Hypothalamus (tissue), 51 donors: ENCODE data around the gene SMURF1.
"Not testable (repeated sequence)": the region's sequence is repeated elsewhere in the genome, so short reads cannot be mapped to it uniquely, and the experiment has no call there.

Source experiments
- DNase-seq, 51 donors: peaks; one replicate each; lab custom pipeline; 2025; lab: John Stamatoyannopoulos, UW

The SMURF1 gene

DNA sequence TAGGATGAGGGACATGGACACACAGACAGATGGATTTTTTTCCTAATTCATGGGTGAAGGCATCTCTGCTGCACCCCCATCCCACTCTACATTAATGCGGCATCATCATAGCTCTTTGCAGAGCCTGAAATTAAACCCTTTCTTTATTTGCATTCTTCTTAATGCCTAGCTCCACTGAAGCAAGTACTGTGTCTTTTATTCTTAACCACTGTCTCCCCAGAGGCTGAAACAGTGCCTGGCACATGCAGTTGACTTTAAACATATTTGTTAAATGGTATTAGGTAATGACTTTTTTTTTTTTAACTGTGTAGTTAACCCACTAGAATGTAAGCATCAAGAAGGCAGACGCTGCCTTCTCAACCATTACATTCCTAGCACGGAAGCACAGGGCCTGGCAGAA, 73.5 kb downstream of the SMURF1 start:
- DNase-seq: no peak

DNA sequence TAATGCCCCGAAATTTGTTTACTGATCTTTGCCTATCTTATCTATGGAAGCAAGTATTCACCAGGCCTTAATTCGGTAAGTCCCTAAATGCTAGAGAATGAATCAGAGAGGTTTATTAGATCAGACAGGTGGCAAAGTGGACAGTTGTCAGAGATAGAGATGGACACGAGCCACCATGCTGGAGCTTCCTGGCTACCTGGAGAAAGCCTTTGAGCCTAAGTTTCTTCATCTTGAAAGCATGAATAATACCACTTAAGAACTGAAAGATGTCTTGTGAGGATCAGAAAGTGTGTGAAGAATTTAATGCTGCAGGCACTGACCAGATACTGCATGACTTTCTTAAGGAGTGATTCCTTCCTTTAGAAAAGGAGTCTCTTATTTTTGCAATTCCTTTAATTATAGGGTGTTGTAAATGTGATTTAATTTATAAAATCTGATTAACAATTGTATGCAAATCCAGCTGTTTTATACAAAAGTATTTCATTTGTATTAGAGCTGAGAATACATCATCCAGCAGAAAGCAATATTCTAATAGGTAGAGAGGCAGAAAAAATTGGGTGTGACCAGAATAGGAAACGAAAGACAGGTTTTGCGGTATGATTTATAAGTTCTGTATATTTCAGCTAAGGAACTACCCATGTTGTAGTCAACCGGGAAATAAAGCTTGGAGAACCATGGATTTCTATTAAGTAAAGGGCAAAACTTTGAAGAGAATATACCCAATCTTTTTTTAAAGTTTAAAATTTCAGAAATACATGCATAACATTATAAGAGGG, 82.7 kb downstream of the SMURF1 start:
- no peak for DNase-seq

DNA sequence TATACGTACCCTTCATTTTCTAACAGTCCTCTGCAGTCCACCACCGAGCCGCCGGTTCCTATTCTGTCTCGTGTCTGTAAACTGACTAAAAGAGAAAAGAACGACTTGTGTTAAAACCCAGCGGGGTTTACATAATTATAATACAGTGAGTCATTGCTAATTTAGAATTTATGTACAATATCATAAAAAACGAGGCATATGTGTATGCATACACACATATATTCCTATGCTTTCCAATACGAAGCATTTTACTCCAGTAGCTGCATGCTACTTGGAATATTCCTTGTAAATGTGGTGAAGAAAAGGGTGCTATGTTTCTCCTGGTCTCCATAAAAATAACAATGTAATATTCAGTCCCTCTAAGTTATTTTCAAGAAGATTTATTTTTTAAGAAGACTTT, 89.1 kb downstream of the SMURF1 start:
- no peak for DNase-seq

DNA sequence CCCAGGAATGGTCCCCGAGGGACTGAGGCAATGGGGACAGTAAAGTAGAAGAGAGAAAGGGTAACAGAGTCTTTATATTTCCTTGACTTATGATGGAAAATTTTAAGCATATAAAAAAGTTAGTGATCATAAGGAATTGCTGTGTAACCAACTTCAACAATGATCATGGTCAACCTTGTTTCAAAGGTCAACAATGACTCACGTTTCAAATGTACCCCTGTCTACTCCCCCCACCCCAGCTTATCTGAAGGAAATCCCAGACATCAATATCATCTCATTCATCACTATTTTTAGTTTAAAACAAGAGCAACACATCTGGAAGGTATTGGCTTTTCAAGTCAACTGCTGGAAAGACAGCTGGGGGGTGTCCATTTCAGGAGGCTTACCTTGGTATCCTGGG, 92.9 kb downstream of the SMURF1 start:
- DNase-seq: no peak

DNA sequence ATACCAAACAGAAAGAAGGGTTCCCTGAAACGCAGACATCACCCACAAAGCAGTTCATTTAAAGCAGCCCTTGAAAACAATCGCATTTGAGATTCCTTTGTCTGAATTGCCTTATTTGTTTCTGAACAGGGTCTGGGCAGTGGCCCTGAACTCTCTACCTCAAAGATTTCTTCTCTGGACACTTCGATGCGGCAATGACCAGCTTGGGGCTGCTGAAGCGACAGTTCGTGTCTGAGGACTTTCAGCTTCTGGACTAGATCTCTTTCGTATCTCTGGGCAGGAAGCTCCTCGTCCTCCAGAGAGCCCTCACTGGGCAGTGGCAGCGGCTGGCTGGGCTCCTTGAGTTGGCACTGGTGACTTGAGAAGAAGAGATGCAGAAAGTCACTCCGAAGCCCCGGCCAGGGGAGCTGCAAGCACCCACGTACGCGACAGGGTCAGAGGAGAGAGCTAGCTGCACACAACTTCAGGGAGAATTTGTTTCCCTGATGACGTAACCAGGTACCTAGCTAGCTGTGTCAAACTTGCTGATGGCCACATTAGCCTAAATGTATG, 96.3 kb downstream of the SMURF1 start:
- no peak for DNase-seq

DNA sequence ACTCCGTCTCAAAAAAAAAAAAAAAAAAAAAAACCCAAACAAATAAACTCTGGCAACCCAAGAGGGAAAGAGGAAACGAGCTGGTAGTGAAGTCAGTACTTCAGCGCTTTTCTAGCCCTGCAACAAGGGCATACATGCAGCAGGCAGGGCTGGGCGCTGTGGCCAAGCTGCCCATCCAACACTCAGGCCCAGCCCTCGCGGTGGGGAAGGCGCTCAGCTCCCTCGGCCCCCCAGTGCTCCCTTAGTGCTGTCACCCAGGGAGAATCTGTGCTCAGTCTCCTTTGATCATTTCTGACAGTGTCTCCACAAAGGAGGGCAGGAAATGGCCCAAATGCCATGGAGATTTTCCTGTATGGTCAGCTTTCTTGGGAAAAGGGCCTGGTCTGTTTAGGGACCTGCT, 97.2 kb downstream of the SMURF1 start:
- no peak for DNase-seq

DNA sequence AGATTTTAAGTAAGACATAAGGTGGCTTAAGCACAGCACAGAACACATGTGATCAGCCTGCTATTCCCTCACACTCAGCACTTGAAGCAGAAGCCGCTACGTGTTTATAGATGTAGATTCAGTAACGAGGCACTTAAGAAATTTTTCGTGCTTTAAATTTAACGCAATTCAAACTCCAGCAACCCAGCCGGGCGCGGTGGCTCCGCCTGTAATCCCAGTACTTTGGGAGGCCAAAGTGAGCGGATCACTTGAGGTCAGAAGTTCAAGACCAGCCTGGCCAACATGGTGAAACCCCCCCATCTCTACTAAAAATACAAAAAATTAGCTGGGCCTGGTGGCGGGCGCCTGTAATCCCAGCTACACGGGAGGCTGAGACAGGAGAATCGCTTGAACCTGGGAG, 97.6 kb downstream of the SMURF1 start:
- not testable (repeated sequence) for DNase-seq

DNA sequence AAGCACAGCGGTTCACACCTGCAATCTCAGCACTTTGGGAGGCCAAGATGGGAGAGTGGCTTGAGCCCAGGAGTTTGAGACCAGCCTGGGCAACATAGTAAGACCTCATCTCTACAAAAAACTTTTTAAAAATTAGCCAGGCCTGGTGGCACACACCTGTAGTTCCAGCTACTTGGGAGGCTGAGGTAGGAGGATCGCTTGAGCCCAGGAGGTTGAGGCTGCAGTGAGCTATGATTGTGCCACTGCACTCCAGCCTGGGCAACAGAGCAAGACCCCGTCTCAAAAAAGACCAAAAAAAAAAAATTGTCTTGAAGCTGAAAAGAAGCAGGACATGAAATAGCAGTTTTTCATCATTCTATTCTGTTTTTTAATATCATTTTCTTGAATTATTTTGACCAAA, 99.0 kb downstream of the SMURF1 start:
- DNase-seq: not testable (repeated sequence)

DNA sequence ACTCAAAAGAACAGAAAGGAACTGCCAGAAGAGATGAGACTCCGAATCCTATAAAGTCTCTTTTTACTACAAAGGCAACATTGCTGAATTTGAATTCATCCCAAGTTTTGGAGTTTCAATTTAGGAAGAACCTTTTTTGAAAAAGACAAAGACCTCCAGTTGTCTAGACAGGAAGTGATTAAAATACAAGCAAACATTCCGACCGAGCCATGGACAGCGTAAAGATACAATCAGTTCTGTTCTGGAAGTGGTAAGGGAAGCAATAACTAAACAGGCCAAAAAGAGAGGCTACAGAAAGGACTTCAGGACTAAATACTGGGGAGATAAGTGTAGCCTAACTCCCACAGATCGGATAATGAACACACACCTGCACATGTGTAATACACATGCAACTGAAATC, 101.0 kb downstream of the SMURF1 start:
- DNase-seq: no peak

DNA sequence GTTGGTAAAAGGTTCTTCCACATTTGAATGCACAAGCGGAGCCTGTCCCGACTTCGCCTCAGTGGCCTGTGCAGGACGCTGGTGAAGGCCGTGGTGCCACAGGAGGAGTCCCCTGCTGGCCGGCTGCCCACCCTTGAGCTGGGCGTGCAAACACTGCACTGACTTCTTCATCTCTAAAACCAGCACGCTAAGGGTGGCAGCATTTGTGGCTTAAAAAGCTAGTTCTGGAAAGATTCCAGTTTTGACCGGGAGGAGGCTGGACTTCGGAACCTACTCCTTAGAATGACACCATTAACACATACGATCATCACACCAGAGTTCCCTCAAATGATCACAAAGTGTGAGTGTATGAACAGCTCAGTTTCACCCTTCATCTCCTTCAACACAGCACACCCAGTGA, 102.4 kb downstream of the SMURF1 start:
- DNase-seq: peak in 4 of 51 donors; percentile 13 to 20 (median 14)

DNA sequence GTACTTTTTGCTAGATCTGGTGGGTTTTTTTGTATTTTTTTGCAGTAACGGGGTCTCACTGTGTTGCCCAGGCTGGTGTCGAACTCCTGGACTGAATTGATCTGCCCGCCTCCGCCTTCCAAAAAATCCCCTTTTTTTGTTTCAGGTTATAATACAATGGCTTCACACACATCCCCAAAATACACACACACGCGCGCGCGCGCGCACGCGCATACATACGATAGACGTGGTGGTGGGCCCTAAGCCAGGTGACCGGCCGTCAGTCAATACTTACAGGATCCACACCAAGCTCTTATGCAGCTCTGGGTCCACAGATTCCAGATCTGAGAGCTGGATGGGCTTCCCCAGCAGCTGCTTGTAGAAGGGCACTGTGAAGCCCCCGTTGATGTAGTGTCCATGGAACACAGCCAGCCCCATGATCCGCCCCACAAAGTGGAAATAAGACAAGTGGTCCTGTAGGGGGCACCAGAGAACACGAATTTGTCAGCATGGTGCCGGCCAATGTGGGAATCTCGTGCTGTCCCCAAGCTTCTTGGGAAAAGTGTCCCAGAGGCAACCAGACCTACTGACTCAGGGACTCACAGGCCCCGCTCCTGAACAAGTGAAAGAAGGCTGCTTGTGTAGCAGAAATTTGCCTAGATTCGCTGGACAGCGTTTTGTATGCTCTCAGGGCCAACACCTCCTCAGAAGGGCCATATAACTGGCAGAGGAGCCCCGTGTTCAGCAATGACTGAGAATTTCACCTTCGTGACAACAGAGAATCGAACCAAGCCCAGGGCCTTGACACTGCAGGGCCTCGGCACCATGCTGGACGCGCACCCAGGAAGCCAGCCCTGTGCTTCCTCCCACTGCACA, 103.6 kb downstream of the SMURF1 start:
- DNase-seq: peak in 50 of 51 donors; percentile 12 to 88 (median 64)

DNA sequence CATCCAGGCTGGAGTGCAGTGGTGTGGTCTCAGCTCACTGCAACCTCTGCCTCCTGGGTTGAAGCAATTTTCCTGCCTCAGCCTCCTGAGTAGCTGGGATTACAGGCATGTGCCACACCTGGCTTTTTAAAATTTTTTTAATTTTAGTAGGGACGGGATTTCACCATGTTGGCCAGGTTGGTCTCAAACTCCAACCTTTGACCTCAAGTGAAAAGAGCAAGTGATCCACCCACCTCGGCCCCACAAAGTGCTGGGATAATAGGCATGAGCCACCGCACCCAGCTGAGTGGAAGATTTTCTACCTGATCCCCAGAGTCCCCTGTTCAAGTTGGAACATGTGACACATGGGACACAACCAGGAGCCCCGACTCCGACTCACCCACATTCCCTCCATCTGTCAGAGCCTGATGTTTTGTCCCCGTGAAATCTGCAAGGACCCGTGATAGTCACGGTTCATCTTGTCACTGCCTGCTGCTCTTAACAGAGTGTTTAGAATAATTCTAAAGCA, 104.5 kb downstream of the SMURF1 start:
- DNase-seq: no peak

DNA sequence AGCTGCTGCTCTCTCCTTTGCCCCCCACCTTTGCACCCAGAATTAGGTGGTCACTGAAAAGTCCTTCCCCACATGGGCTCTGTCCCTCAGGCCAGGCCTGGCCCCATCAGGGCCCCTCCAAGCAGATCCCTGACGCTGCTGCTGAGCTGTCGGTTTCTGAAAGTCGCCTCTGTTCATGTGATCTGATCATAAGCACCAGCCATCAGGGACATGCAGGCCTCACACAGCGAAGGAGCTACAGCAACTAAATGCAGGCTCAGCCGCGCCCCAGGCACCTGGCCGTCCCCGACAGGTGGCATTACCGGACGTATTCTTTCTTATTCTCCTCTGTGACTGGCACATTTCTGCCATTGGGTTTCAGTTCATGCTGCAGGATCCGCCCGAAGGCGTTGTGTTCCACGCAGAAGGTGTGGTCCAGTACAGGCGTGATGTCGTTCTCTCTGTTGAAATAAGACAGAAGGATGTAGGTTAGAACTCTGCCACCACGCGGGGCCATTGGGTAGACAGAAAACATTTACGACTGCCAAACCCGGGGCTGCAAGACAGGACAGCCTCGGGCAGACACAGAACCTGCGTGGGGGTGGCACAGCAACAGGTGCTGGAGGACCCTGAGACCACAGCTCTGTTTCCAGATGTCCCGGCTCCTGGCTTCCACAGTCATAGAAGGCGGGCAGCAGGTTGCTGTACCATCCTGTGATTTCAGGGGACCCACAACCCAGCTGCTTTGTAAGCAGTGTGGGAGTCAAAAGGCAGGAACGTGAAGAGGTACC, 105.6 kb downstream of the SMURF1 start:
- DNase-seq: no peak

DNA sequence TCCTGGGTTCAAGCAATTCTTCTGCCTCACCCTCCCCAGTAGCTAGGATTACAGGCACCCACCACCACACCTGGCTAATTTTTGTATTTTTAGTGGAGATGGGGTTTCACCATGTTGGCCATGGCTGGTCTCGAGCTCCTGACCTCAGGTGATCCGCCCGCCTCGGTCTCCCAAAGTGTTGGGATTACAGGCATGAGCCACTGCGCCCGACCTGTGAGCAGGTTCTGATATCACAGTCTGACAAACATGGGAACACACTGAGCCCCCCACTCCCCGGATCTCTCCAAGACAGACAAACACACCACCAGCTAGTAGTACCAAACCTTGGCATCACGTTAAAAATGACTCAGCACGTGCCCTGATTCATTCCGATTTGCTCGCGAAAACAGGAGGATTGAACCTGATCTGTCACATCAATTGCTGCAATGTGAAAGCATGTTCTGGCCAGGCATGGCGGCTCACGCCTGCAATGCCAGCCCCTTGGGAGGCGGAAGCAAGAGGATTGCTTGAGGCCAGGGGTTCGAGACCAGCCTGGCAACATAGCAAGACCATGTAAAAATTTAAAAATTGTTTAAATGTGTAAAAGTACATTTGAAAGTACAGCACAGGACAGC, 106.5 kb downstream of the SMURF1 start:
- no peak for DNase-seq

DNA sequence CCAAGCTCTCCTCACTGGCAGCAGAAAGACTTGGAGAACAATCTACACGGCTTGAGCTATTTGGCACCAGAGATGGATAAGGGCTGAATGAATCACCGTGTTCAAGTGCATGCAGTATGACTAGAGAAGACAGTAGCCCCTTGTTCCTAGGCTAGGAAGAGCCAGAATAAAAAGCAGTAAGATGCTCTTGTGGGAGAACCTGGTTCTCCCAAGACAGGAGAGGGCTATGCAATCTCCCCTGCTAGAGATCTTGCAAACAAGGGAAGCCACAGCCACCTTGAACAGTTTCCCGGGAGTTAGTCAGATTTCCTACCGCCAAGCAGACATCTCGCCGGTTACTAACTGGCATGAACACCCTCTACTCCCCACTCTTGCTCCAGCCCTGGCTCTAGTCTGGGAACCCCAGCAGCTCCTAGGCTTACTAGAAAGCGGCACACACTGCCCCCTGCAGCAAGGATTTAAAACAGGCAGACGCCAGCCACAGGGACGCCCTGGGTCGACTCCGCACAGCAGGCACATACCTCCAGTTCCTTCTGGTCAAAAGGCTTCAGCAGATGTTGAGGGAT, 107.3 kb downstream of the SMURF1 start:
- peak in 42 of 51 donors; percentile 13 to 78 (median 52) for DNase-seq

DNA sequence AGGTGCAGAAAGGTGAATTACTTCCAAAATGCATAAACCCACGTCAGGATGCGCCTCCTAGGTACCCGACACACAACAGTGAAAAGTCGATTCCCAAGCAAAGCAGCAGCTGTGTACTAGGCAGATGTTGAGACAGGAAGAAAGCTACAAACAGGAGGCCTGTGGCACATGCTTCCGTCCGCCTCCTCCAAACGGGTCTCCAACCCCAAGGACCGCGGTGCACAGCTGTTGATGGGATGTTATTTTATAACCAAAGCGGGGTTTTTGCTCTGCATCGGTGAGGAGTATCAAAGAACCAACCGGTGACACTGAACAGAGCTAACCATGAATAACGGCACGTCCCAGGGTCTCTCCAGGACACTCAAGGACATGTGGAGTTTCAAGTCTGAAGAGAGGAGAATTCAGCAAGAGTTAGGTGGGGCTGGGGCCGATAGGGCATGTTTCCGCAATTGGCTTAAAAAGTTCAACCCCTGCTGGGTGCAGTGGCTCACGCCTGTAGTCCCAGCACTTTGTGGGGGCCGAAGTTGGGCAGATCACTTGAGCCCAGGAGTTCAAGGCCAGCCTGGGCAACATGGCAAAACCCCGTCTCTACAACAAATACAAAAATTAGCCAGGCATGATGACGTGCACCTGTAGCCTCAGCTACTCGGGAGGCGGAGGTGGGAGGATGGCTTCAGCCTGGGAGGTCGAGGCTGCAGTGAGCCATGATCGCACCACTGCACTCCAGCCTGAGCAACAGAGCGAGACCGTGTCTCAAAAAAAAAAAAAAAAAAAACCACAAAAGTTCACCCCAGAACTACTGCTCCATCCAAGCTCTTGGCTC, 108.0 kb downstream of the SMURF1 start:
- DNase-seq: no peak

DNA sequence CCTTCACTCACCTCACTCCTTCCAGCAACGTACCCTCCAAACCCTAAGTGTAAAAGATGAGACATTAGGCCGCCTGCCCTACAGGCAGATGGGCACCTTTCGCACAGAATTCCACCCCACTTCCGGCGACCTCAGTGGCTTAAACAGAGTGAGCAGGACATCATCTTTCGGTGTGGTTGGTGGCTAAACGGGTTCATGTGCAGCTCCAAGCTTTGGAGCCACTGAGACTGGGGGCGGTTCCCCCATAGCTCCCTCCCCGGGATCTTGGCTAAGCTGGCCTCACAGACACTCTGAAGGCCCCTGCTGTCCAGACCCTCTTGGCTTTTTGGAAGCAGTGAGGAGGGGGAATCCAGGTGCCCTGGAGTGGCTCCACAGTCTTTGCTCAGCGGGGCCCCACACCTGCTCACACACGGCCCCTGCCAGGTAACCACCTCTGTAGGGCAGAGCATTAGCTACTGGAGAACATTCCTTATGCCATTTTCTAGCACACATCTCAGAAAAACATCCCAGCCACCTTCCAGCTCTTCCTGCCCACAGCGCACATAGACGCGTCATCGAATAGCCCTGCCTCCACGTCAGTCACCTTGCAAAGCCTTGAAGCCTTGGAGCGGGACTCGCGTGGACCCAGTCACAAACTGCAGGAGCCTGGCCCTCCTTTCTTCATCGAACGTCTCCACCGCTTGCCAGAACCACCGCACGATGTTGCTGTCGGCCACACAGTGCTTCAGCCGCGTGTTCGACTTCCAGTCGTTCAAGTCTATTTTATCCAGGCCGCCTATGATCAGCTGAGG, 108.8 kb downstream of the SMURF1 start:
- no peak for DNase-seq

DNA sequence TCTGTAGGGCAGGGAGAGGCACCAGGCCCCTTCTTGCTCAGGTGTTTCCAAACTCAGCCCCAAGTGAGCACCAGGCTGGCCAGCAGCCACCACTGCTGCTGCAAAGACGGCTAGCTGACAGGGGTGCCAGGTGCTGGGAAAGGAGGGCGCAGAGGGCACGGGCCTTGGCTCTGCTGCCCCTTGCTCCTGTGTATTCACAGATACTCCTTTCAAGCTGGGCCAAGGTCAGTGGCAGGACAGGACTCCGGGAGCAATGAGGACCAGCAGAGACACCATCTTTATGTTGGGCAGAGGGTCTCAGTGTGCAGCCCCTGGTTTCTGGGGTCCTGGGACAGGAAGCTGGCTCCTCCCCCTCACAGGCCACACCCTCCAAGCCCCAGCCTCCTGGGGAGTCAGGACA, 110.1 kb downstream of the SMURF1 start:
- DNase-seq: no peak
